MCF 10A (cell line): ENCODE results near the gene RAP1GAP2. TPM values are rescaled to one million over a fixed set of nuclear protein-coding genes. Genes with fewer than 3 reads are reported as not detected.
"Not testable (repeated sequence)": the region's sequence is repeated elsewhere in the genome, so short reads cannot be mapped to it uniquely, and the experiment has no call there.

Source experiments
- BruUV-seq: library from RNA; stranded (reverse); fragments of 400-500 nt; replicated peaks from 2 replicates; lab custom pipeline; 2021; lab: Mats Ljungman, UMichigan
- CTCF ChIA-PET: fragments of 300-600 bp; sonication (Branson Sonifier 250); formaldehyde crosslinking; extraction: SDS; loops from one replicate; lab custom pipeline; 2021; ENCODE audit warnings: antibody characterized with exemption, inconsistent platforms; lab: Yijun Ruan, JAX
- POLR2A ChIA-PET: fragments of 300-600, 350-650 bp; sonication (Branson Sonifier 250); formaldehyde crosslinking; extraction: SDS; loops from one replicate; lab custom pipeline; 2020; ENCODE audit warnings: antibody characterized with exemption, inconsistent platforms; lab: Yijun Ruan, JAX
- DNase-seq: peaks from one replicate; pipeline ENCODE4 v3.0.0-alpha.2; 2018; ENCODE audit not compliant: unreplicated experiment
- H3K27ac Mint-ChIP-seq: one replicate; pipeline ENCODE4 v1.8.0; 2022; ENCODE audit warnings: mild to moderate bottlenecking, low read depth, mixed read lengths; ENCODE audit not compliant: unreplicated experiment
- H3K27me3 Mint-ChIP-seq: one replicate; pipeline ENCODE4 v1.8.0; 2022; ENCODE audit warnings: mixed read lengths; ENCODE audit not compliant: insufficient read depth, unreplicated experiment
- H3K36me3 Mint-ChIP-seq: one replicate; pipeline ENCODE4 v1.8.0; 2022; ENCODE audit warnings: mild to moderate bottlenecking, moderate library complexity, mixed read lengths; ENCODE audit not compliant: insufficient read depth, unreplicated experiment
- H3K4me1 Mint-ChIP-seq: one replicate; pipeline ENCODE4 v1.8.0; 2022; ENCODE audit warnings: mixed read lengths; ENCODE audit not compliant: insufficient read depth, unreplicated experiment
- H3K4me3 Mint-ChIP-seq: one replicate; pipeline ENCODE4 v1.8.0; 2022; ENCODE audit warnings: mild to moderate bottlenecking, moderate library complexity, mixed read lengths; ENCODE audit not compliant: unreplicated experiment
- H3K9me3 Mint-ChIP-seq: one replicate; pipeline ENCODE4 v1.8.0; 2022; ENCODE audit warnings: mixed read lengths; ENCODE audit not compliant: unreplicated experiment
- CTCF ChIP-seq: fragments of 200-600 bp; IDR thresholded peaks from one replicate; pipeline ENCODE4 v1.8.0; 2022; ENCODE audit warnings: antibody characterized with exemption, mild to moderate bottlenecking; ENCODE audit not compliant: unreplicated experiment
- intact Hi-C: fragments of 100-400 bp; cut with micrococcal nuclease; formaldehyde crosslinking; loops from 2 replicates; pipeline ENCODE4 v1.14.1; 2022
- total RNA-seq: library from RNA; stranded (reverse); gene quantifications from 2 replicates; pipeline ENCODE4 v1.2.3, GENCODE V29; 2022

The RAP1GAP2 gene
- total RNA-seq, 1 experiment from 2014 or later: 40.2 TPM

- no peak overlapping the region for H3K27ac Mint-ChIP-seq
- DNase-seq: no peak
- ChIA-PET CTCF (interaction anchor here (1.2 kb wide), 1 partner anchor 37 kb away, joined by 3 read pairs; no protein-coding TSS in a partner anchor), POLR2A (no interaction called here)
- intact Hi-C loops: no loop called here
- no peaks in the 10 kb centered on the region for H3K9me3 Mint-ChIP-seq
- peaks cover 13% of the 10 kb centered on the region for H3K4me1 Mint-ChIP-seq
- no peak overlapping the region for H3K4me3 Mint-ChIP-seq
- no TSS peak for BruUV-seq
- TF ChIP-seq CTCF: no peak
- H3K27me3 Mint-ChIP-seq: no peaks in the 10 kb centered on the region
- H3K36me3 Mint-ChIP-seq: peaks cover 4% of the 10 kb centered on the region
These were observed 89.5 kb downstream of the RAP1GAP2 start for GRCh38 chr17:2885733-2886132.

DNA sequence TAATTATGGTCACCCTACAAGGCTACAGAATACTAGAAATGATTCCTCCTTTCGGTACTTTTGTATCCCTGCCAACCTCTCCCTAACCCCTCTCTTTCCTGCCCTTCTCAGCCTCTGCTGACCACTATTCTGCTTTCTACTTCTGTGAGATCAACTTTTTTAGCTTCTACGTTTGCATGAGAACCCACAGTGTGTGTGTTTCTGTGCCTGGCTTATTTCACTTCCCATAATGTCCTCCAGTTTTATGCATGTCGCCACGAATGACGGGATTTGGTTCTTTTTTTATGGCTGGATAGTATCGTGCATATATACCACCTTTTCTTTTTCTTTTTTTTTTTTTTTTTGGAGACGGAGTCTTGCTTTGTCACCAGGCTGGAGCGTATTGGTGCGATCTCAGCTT is 92.1 kb downstream of the RAP1GAP2 start:
- H3K27me3 Mint-ChIP-seq: no peaks in the 10 kb centered on the region
- TF ChIP-seq CTCF: no peak
- peaks cover 21% of the 10 kb centered on the region for H3K4me1 Mint-ChIP-seq
- no TSS peak for BruUV-seq
- no peak overlapping the region for H3K27ac Mint-ChIP-seq
- ChIA-PET POLR2A (no interaction called here), CTCF (interaction anchor here (0.7 kb wide), 1 partner anchor 17 kb away, joined by 3 read pairs; no protein-coding TSS in a partner anchor)
- intact Hi-C loops: no loop called here
- H3K4me3 Mint-ChIP-seq: no peak overlapping the region
- H3K9me3 Mint-ChIP-seq: no peaks in the 10 kb centered on the region
- no peak for DNase-seq
- no peaks in the 10 kb centered on the region for H3K36me3 Mint-ChIP-seq

GRCh38 chr17:2889256-2889655 is 93.0 kb downstream of the RAP1GAP2 start:
- POLR2A ChIA-PET: interaction anchor here (0.7 kb wide), 1 partner anchor 14 kb away, joined by 5 read pairs; no protein-coding TSS in a partner anchor
- H3K27ac Mint-ChIP-seq: no peak overlapping the region

DNA sequence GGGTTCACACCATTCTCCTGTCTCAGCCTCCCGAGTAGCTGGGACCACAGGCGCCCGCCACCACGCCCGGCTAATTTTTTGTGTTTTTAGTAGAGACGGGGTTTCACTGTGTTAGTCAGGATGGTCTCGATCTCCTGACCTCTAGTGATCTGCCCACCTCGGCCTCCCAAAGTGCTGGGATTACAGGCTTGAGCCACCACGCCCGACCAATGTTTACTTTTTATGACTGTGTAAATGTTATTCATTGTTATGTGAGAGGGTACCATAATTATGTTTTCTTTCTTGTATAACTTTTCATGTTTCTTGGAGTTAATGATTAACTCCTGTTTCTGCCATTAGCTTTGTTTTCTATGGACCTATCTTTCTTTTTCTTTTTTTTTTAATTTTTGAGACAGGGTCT is 94.5 kb downstream of the RAP1GAP2 start:
- H3K9me3 Mint-ChIP-seq, H3K27me3 Mint-ChIP-seq, DNase-seq, H3K4me3 Mint-ChIP-seq, BruUV-seq, H3K36me3 Mint-ChIP-seq, intact Hi-C loops, H3K27ac Mint-ChIP-seq: not testable (repeated sequence)
- ChIA-PET CTCF (interaction anchor here (0.7 to 3.4 kb wide), 5 partner anchors 12 to 61 kb away, joined by 3 to 20 read pairs (median 3); no protein-coding TSS in a partner anchor), POLR2A (interaction anchor here (0.7 to 1.1 kb wide), 3 partner anchors 34 to 85 kb away, joined by 3 to 5 read pairs (median 3); no protein-coding TSS in a partner anchor)
- peaks cover 32% of the 10 kb centered on the region for H3K4me1 Mint-ChIP-seq

More at GRCh38 chr17:2889256-2889655, 93.0 kb downstream of the RAP1GAP2 start:
- no peak for TF ChIP-seq CTCF
- Mint-ChIP-seq H3K4me1 (peaks cover 26% of the 10 kb centered on the region), H3K9me3 (no peaks in the 10 kb centered on the region), H3K27me3 (no peaks in the 10 kb centered on the region), H3K4me3 (no peak overlapping the region), H3K36me3 (no peaks in the 10 kb centered on the region)
- CTCF ChIA-PET: no interaction called here
- no TSS peak for BruUV-seq
- DNase-seq: no peak
- intact Hi-C loops: no loop called here
